ENCODE measurements around the gene CDH26. TPM values are rescaled to one million over a fixed set of nuclear protein-coding genes. Genes with fewer than 3 reads are reported as not detected.

The CDH26 gene
- total RNA-seq, 1 donor from 2014 or later, result not detected

DNA sequence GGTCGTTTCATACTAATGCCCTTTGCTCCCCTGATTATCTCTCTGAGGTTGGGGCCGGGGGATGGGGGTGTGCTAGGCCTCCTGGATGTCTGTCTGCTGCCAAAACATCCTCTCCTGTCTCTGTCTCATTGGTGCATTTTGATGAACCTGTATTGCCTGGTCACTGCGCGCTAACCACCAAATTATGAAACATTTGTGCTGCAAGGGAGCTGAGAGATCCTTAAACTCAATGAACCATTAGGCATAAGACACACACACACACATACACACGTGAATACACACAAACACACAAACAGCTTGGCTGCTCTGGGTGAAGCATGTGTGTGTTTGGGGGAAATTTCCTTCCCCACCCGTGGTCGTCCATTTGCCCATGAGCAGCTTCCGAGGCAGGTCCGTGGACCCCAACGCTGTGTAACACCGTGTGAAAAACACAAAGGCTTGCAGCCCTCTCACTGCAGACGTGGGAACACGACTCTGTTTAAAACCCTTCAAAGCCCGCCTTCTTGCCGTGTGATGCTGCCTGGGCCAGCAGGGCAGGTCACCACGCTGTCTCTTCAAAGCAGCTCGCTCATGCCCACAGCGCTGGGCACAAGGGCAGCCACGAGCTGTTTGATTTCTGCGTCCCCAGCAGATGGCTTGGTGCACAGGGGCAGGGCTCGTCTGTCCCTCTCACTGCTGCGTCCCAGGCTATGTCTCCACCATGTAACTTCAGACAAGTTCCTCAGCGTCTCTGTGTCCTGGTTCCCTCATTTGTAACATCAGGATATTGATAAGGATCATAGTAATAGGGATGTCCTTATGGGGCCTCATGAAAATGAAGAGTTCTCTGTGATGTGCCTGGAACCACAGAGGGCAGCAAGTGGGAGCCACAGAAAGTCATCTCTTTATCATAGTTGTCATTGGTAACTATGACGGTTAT is 96.8 kb downstream of the CDH26 start:
- H3K4me1 Mint-ChIP-seq (ENCODE audit: low read depth), result peaks cover 14% of the 10 kb centered on the region
- TF ChIP-seq, protein P1, sequence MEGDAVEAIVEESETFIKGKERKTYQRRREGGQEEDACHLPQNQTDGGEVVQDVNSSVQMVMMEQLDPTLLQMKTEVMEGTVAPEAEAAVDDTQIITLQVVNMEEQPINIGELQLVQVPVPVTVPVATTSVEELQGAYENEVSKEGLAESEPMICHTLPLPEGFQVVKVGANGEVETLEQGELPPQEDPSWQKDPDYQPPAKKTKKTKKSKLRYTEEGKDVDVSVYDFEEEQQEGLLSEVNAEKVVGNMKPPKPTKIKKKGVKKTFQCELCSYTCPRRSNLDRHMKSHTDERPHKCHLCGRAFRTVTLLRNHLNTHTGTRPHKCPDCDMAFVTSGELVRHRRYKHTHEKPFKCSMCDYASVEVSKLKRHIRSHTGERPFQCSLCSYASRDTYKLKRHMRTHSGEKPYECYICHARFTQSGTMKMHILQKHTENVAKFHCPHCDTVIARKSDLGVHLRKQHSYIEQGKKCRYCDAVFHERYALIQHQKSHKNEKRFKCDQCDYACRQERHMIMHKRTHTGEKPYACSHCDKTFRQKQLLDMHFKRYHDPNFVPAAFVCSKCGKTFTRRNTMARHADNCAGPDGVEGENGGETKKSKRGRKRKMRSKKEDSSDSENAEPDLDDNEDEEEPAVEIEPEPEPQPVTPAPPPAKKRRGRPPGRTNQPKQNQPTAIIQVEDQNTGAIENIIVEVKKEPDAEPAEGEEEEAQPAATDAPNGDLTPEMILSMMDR (IDR thresholded peaks at IDR 0.05), result no peak
- peaks cover 3% of the 10 kb centered on the region for H3K27me3 Mint-ChIP-seq (ENCODE audit: low read depth)
- H3K9me3 Mint-ChIP-seq (ENCODE audit: low read depth), result no peaks in the 10 kb centered on the region
- no peaks in the 10 kb centered on the region for H3K36me3 Mint-ChIP-seq (ENCODE audit: low read depth)
- no peak for DNase-seq (ENCODE audit: low spot score)
- no peak overlapping the region for H3K4me3 Mint-ChIP-seq (ENCODE audit: unreplicated experiment)
- no peak overlapping the region for H3K27ac Mint-ChIP-seq (ENCODE audit: unreplicated experiment)

DNA sequence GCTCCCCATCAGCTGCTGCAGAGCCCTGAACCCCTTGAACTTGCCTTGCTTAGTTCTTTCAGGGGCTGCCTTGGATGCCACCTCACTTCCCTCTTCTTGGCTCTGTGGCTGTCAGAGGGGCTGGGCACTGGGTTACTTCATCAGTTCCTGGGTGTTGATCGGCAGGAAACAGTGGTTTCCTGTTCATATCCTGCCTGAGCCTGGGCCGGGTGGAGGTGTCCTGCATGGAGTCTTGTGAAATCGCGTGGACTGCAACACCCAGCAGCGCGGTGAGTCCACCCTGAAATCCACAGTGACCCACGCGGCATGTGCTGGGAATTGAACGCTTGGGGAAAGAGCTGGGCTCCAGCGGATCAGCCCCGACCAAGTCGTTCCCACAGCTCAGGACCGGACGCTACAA is 97.5 kb downstream of the CDH26 start:
- DNase-seq (ENCODE audit: low spot score), result no peak
- Mint-ChIP-seq H3K27ac (ENCODE audit: unreplicated experiment) (no peak overlapping the region), H3K4me3 (ENCODE audit: unreplicated experiment) (no peak overlapping the region), H3K27me3 (ENCODE audit: low read depth) (peaks cover 3% of the 10 kb centered on the region), H3K4me1 (ENCODE audit: low read depth) (peaks cover 19% of the 10 kb centered on the region), H3K9me3 (ENCODE audit: low read depth) (no peaks in the 10 kb centered on the region), H3K36me3 (ENCODE audit: low read depth) (no peaks in the 10 kb centered on the region)
- TF ChIP-seq, protein P1 (IDR thresholded peaks at IDR 0.05), result no peak

DNA sequence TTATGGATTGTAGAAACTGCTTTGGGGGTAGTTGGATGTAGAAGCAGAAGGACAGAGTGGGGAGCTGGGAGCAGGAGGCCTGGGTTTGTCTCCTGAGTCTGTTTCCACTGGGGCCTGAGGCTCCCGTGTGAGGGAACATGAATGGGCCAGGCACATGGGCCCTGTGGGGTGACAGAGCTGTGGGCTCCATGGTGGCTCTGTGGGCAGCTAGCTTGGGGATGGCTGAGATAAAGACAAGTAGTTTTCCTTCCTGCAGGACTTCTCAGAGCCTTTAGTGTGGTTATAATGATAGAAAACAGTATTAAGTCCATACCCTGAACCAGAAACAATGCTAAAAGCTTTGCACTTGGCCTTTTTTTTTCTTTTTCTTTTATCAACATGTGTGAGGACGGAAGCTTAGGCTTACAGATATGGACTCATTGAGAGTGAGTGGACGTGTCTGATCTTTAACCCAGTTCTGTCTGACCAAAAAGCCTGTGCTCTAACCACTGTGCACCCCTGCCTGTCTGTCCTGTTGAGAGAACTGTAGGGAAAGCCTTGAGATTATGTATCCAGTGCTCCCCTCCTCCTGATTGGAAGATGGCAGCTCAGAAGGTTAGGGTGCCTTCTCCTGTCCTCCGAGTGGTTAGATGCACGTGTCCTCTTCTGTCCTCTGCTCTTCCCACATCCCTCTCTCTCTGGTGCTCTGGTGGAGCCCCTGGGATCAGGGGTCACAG is 98.3 kb downstream of the CDH26 start:
- no peak for DNase-seq (ENCODE audit: low spot score)
- no peak overlapping the region for H3K27ac Mint-ChIP-seq (ENCODE audit: unreplicated experiment)
- peaks cover 3% of the 10 kb centered on the region for H3K27me3 Mint-ChIP-seq (ENCODE audit: low read depth)
- H3K4me1 Mint-ChIP-seq (ENCODE audit: low read depth), result peaks cover 19% of the 10 kb centered on the region
- TF ChIP-seq, protein P1 (IDR thresholded peaks at IDR 0.05), result no peak
- no peaks in the 10 kb centered on the region for H3K36me3 Mint-ChIP-seq (ENCODE audit: low read depth)
- H3K4me3 Mint-ChIP-seq (ENCODE audit: unreplicated experiment), result no peak overlapping the region
- no peaks in the 10 kb centered on the region for H3K9me3 Mint-ChIP-seq (ENCODE audit: low read depth)

DNA sequence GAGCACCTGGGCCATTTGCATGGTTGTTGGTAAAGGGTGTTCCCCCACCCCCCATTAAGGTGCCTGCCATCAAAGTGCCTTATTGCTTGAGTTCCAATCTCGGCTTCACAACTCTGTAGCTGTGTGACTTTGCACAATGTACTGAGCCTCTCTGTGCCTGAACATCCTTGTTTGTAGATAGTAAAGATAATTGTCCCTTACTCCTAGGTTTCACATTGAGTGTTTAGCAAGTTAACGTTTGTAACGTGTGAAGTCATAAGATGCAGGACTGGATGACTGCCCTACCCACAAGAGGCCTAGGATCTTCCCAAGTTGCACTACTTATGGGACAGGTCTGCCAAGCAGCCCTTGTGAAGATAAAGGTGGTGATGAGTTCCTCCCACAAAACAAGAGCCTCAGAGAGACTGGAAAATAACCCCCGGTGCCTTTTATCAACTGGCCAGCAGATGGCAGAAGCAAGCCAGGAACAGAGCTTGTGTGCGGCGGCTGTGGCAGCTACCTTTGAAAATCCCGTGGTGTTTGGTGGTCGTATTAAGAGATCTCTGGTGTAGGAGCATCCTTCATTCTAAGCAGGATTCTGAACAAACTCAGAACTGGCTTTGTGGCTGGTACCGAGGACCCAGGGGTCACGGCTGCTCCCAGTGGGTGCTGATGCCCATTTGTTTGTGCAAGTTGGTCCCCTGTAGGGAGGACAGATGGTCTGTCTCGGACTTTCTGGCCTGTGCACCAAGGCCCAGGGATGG is 99.1 kb downstream of the CDH26 start:
- H3K4me1 Mint-ChIP-seq (ENCODE audit: low read depth), result peaks cover 27% of the 10 kb centered on the region
- TF ChIP-seq, protein P1 (IDR thresholded peaks at IDR 0.05), result peak; percentile 95
- no peak overlapping the region for H3K27ac Mint-ChIP-seq (ENCODE audit: unreplicated experiment)
- DNase-seq (ENCODE audit: low spot score), result no peak
- H3K4me3 Mint-ChIP-seq (ENCODE audit: unreplicated experiment), result no peak overlapping the region
- H3K9me3 Mint-ChIP-seq (ENCODE audit: low read depth), result no peaks in the 10 kb centered on the region
- H3K27me3 Mint-ChIP-seq (ENCODE audit: low read depth), result peaks cover 2% of the 10 kb centered on the region
- H3K36me3 Mint-ChIP-seq (ENCODE audit: low read depth), result no peaks in the 10 kb centered on the region

All from chondrocyte (in vitro differentiated cells).